GM18517 (cell line): ENCODE results near the gene KHNYN.
"Not testable (repeated sequence)": the region's sequence is repeated elsewhere in the genome, so short reads cannot be mapped to it uniquely, and the experiment has no call there.

Experiments used
- ATAC-seq: cut with Tn5 transposase; IDR thresholded peaks from one replicate; pipeline ENCODE4 v1.9.1; 2021; ENCODE audit warnings: mild to moderate bottlenecking, moderate library complexity; ENCODE audit not compliant: unreplicated experiment

The KHNYN gene

DNA sequence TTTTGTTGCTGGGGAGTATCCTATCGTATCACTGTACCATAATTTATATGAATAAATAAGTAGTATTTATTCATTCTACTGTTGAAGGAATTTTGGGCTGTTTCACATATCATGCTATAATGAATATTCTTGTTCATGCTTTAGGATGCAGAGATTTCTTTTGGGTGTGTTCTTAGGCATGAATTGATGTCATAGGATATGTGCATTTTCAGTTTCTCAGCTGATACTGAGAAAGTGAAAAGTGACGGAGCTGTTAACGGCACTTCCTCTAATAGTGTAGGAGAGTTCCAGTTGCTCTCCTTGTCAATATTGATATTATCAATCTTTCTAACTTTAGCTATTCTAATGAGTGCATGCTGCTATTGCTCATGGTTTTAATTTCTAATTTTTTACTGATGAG, 36.1 kb downstream of the KHNYN start:
- ATAC-seq, result no peak

DNA sequence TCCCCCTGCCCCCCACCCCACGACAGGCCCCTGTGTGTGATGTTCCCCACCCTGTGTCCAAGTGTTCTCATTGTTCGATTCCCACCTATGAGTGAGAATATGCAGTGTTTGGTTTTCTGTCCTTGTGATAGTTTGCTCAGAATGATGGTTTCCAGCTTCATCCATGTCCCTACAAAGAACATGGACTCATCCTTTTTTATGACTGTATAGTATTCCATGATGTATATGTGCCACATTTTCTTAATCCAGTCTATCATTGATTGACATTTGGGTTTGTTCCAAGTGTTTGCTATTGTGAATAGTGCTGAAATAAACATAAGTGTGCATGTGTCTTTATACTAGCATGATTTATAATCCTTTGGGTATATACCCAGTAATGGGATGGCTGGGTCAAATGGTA, 40.7 kb downstream of the KHNYN start:
- not testable (repeated sequence) for ATAC-seq

DNA sequence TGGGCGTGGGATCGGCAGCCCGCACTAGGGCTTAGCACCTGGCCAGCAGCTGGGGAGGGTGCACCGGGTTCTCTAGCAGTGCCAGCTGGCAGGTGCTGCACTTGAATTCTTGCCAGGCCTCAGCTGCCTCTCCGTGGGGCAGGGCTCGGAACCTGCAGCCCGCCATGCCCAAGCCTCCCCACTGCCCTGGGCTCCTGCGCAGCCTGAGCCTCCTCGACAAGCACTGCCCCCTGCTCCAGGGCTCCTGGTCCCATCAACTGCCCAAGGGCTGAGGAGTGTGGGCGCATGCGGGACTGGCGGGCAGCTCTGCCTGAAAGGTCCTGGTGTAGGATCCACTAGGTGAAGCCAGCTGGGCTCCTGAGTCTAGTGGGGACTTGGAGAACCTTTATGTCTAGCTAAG, 43.5 kb downstream of the KHNYN start:
- no peak for ATAC-seq

DNA sequence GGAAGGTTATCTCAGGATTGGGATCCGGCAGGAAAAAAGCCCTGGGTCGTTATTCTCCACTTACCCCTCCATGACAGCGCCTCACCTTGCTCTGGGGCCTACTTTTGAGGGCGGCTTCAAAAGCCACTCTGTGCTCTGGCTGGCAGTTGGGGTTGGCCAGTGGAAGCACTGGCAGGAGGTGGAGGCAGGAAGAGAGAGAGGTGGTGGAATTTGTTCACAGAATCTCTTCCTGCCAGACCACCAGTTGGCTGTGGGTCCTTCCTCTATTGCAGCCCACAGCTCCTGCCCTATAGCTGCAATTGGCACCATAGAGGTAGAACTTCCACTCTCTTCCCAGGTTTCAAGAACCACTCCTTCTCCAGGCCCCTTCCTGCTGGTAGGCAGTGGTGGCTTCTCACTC, 45.5 kb downstream of the KHNYN start:
- ATAC-seq, result no peak

DNA sequence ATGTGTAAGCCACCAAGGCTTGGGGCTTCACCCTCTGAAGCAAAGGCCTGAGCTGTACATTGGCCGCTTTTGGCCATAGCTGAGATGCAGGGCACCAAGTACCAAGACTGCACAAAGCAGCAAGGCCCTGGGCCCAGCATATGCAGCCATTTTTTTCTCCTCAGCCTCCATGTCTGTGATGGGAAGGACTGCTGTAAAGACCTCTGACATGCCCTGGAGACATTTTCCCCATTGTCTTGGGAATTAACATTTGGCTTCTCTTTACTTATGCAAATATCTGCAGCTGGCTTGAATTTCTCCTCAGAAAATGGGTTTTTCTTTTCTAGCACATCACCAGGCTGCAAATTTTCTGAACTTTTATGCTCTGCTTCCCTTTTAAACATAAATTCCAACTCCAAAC, 50.2 kb downstream of the KHNYN start:
- not testable (repeated sequence) for ATAC-seq

- ATAC-seq, result peak; percentile 80
Observed at GRCh38 chr14:24481622-24482324, 52.0 kb downstream of the KHNYN start.

GRCh38 chr14:24482699-24483303, 53.0 kb downstream of the KHNYN start:
- ATAC-seq, result not testable (repeated sequence)

DNA sequence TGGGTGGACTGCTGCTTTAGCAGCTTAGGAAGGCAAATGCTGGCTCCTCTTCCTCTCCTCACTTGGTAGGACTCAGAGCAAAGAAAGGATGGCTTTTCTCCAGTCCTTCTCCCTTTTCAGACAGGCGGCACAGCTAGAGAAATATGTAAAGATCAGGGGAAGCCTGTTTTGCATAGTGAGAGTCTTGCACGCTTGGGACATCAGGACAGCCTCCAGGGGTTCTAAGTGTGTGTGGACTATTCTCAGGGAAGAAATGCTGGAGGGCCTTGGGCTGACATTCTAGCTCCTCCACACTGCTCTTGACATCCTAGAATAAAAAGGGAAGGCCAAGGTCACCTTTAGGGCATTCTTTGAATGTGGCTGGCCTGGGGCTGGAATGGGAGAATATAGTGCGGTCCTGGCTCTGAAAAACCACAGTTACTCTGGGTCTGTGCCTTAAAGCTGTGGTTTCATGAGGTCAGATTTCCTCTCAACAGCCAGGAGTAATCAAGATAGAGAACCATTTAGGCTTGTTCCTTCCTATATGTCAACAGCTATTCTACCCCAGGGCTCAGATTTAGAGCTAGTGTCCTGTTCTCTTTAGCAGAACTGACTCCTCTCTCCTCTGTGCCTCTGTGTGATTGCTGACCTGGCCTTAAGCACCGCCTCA, 54.0 kb downstream of the KHNYN start:
- no peak for ATAC-seq
